DMS153 (cell line): ENCODE results near the gene SH2D5.

ENCODE experiments used
- DNase-seq: peaks from one replicate; lab custom pipeline; 2025; lab: John Stamatoyannopoulos, UW

Gene SH2D5

GRCh38 chr1:20732588-20733359 is at the start of gene SH2D5:
Gene SH2D5, minus strand, starts transcription at chr1:20732703. Its CDS starts 4,659 bp downstream, at chr1:20728044.
- peak; percentile 59 for DNase-seq

GRCh38 chr1:20775700-20776099 is 43.2 kb upstream of the SH2D5 start:
- DNase-seq, result no peak

GRCh38 chr1:20771780-20772179 is 39.3 kb upstream of the SH2D5 start:
- DNase-seq, result no peak

GRCh38 chr1:20770314-20771087 is 38.0 kb upstream of the SH2D5 start:
- no peak for DNase-seq

- no peak for DNase-seq
Measured at GRCh38 chr1:20767271-20767670, 34.8 kb upstream of the SH2D5 start.

GRCh38 chr1:20763417-20763816 is 30.9 kb upstream of the SH2D5 start:
- DNase-seq, result no peak

GRCh38 chr1:20760322-20760721 is 27.8 kb upstream of the SH2D5 start:
- no peak for DNase-seq

- no peak for DNase-seq
Measured at GRCh38 chr1:20753589-20753988, 21.1 kb upstream of the SH2D5 start.

GRCh38 chr1:20751462-20751990 is 19.0 kb upstream of the SH2D5 start:
- no peak for DNase-seq

GRCh38 chr1:20742671-20743070 is 10.2 kb upstream of the SH2D5 start:
- no peak for DNase-seq

GRCh38 chr1:20740781-20741180 is 8.3 kb upstream of the SH2D5 start:
- no peak for DNase-seq

- no peak for DNase-seq
Measured at GRCh38 chr1:20739225-20739624, 6.7 kb upstream of the SH2D5 start.

GRCh38 chr1:20735581-20736111 is 3.1 kb upstream of the SH2D5 start:
- DNase-seq, result no peak

- DNase-seq, result no peak
Measured at GRCh38 chr1:20733360-20733975, 965 bp upstream of the SH2D5 start.

GRCh38 chr1:20732071-20732587 is 374 bp downstream of the SH2D5 start:
- DNase-seq, result no peak

- DNase-seq, result no peak
Measured at GRCh38 chr1:20731057-20731991, 1.2 kb downstream of the SH2D5 start.

- DNase-seq, result no peak
Measured at GRCh38 chr1:20730690-20731056, 1.8 kb downstream of the SH2D5 start.

- DNase-seq, result no peak
Measured at GRCh38 chr1:20729990-20730689, 2.4 kb downstream of the SH2D5 start.

GRCh38 chr1:20729155-20729931 is 3.2 kb downstream of the SH2D5 start:
- no peak for DNase-seq
